ENCODE data around the gene RASD2. TPM values are rescaled to one million over a fixed set of nuclear protein-coding genes. Genes with fewer than 3 reads are reported as not detected.

RASD2 gene
- total RNA-seq, 1 experiment from 2014 or later, result 2.4 TPM

DNA sequence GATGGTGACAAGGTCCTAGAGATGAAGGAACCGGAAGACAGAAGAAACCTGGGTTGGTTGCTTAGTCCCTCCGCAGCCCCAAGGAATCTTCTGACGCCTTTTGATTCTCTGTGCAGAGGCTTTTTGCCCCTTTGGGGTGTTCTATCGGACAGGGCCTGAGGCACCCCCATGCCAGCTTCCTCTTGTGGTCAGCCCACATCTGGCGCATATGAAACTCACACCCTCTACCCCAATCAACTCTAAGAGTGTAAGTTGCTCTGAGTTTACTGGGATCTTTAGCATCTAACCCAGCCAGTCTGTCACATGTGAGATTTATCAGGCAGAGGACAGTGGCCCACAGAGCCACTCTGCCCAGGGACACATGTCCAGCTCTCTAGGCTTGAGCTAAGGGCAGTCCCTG, 17.4 kb downstream of the RASD2 start:
- Histone ChIP-seq H3K4me3 (replicated peaks in 1 of 2; ENCODE audit: low read depth in 1 of 2, low read length in 2 of 2) (no peak overlapping the region), H3K36me3 (ENCODE audit: control insufficient read depth in 1 of 2, insufficient read depth in 2 of 2, low read length in 2 of 2) (no peaks in the 10 kb centered on the region), H3K27ac (ENCODE audit: low read depth, low read length) (no peak overlapping the region), H3K27me3 (ENCODE audit: insufficient read depth, low read length) (no peaks in the 10 kb centered on the region), H3K9me2 (ENCODE audit: insufficient read depth) (no peaks in the 10 kb centered on the region), H3K9me3 (ENCODE audit: control insufficient read depth in 1 of 2, insufficient read depth in 1 of 2, low read depth in 1 of 2, low read length in 2 of 2) (peaks cover 0 to 6% of the 10 kb centered on the region in 2 experiments; a peak in 1 of 4 replicates), H3K9ac (ENCODE audit: low read length) (no peak overlapping the region), H3K79me2 (ENCODE audit: insufficient read depth, low read length) (no peaks in the 10 kb centered on the region), H3K4me1 (ENCODE audit: control insufficient read depth in 1 of 2, insufficient read depth in 2 of 2, low read length in 2 of 2) (peaks cover 19 to 36% of the 10 kb centered on the region in 2 experiments), H2AFZ (ENCODE audit: low read depth, low read length, poor library complexity, severe bottlenecking) (no peak overlapping the region), H3K4me2 (ENCODE audit: low read length) (no peak overlapping the region), H4K20me1 (ENCODE audit: insufficient read depth) (no peaks in the 10 kb centered on the region)
- ChIA-PET POLR2A (no interaction called here), CTCF (no interaction called here), RAD21 (ENCODE audit: low non-redundant PET in 1 of 2, low total read pairs in 2 of 2, uncharacterized antibody in 2 of 2, unreplicated experiment in 2 of 2) (no interaction called here)
- ATAC-seq, result no peak
- no TSS peak for BruUV-seq (replicated peaks)
- TF ChIP-seq, protein P1, sequence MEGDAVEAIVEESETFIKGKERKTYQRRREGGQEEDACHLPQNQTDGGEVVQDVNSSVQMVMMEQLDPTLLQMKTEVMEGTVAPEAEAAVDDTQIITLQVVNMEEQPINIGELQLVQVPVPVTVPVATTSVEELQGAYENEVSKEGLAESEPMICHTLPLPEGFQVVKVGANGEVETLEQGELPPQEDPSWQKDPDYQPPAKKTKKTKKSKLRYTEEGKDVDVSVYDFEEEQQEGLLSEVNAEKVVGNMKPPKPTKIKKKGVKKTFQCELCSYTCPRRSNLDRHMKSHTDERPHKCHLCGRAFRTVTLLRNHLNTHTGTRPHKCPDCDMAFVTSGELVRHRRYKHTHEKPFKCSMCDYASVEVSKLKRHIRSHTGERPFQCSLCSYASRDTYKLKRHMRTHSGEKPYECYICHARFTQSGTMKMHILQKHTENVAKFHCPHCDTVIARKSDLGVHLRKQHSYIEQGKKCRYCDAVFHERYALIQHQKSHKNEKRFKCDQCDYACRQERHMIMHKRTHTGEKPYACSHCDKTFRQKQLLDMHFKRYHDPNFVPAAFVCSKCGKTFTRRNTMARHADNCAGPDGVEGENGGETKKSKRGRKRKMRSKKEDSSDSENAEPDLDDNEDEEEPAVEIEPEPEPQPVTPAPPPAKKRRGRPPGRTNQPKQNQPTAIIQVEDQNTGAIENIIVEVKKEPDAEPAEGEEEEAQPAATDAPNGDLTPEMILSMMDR (IDR thresholded peaks at IDR 0.05 in 2 of 3, conservative IDR thresholded peaks at IDR 0.05 in 1 of 3; ENCODE audit: borderline replicate concordance in 1 of 3, insufficient read depth in 1 of 3, low read depth in 2 of 3, low read length in 2 of 3), result no peak
- TF ChIP-seq, protein P2, sequence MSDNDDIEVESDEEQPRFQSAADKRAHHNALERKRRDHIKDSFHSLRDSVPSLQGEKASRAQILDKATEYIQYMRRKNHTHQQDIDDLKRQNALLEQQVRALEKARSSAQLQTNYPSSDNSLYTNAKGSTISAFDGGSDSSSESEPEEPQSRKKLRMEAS (IDR thresholded peaks at IDR 0.05), result no peak
- TF ChIP-seq EGR1 (IDR thresholded peaks at IDR 0.05; ENCODE audit: low read depth) (no peak), POLR2AphosphoS5 (IDR thresholded peaks at IDR 0.05; ENCODE audit: low read depth, low read length) (no peak), ELF1 (IDR thresholded peaks at IDR 0.05; ENCODE audit: borderline replicate concordance, low read depth) (no peak), YY1 (IDR thresholded peaks at IDR 0.05; ENCODE audit: extremely low read depth, insufficient replicate concordance, low read depth, low read length) (no peak), POLR2A (IDR thresholded peaks at IDR 0.05; ENCODE audit: borderline replicate concordance, extremely low read depth, insufficient read depth, insufficient read length) (no peak), RAD21 (IDR thresholded peaks at IDR 0.05; ENCODE audit: low read depth) (no peak), CEBPB (IDR thresholded peaks at IDR 0.05; ENCODE audit: low read depth) (no peak), FOSL1 (IDR thresholded peaks at IDR 0.05; ENCODE audit: low read depth) (no peak), JUND (IDR thresholded peaks at IDR 0.05) (no peak)
- TF ChIP-seq, protein P3, sequence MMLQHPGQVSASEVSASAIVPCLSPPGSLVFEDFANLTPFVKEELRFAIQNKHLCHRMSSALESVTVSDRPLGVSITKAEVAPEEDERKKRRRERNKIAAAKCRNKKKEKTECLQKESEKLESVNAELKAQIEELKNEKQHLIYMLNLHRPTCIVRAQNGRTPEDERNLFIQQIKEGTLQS (IDR thresholded peaks at IDR 0.05), result no peak
- TF ChIP-seq, protein P4, sequence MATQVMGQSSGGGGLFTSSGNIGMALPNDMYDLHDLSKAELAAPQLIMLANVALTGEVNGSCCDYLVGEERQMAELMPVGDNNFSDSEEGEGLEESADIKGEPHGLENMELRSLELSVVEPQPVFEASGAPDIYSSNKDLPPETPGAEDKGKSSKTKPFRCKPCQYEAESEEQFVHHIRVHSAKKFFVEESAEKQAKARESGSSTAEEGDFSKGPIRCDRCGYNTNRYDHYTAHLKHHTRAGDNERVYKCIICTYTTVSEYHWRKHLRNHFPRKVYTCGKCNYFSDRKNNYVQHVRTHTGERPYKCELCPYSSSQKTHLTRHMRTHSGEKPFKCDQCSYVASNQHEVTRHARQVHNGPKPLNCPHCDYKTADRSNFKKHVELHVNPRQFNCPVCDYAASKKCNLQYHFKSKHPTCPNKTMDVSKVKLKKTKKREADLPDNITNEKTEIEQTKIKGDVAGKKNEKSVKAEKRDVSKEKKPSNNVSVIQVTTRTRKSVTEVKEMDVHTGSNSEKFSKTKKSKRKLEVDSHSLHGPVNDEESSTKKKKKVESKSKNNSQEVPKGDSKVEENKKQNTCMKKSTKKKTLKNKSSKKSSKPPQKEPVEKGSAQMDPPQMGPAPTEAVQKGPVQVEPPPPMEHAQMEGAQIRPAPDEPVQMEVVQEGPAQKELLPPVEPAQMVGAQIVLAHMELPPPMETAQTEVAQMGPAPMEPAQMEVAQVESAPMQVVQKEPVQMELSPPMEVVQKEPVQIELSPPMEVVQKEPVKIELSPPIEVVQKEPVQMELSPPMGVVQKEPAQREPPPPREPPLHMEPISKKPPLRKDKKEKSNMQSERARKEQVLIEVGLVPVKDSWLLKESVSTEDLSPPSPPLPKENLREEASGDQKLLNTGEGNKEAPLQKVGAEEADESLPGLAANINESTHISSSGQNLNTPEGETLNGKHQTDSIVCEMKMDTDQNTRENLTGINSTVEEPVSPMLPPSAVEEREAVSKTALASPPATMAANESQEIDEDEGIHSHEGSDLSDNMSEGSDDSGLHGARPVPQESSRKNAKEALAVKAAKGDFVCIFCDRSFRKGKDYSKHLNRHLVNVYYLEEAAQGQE (IDR thresholded peaks at IDR 0.05; ENCODE audit: low read depth), result no peak
- intact Hi-C loops (cut with micrococcal nuclease), result no loop called here
- DNase-seq (ENCODE audit: low read depth, low spot score), result no peak

All from HCT116 (cell line).